RWPE2 (cell line): ENCODE results near the gene COPZ2.

Experiments
- ATAC-seq: fragments of 200-7000 bp; cut with Tn5 transposase; 3 replicates; pipeline ENCODE4 v1.9.1; 2021; ENCODE audit warnings: low read depth
- DNase-seq: peaks from one replicate; pipeline ENCODE4 v3.0.0-alpha.2; 2020; ENCODE audit warnings: low spot score
- H3K27ac ChIP-seq: fragments of 450-650 bp; 2 replicates; pipeline ENCODE4 v1.5.1; 2017; ENCODE audit warnings: mild to moderate bottlenecking; ENCODE audit not compliant: poor library complexity, severe bottlenecking
- H3K27me3 ChIP-seq: fragments of 250-450 bp; sonication (Bioruptor Pico); 2 replicates; pipeline ENCODE4 v1.5.1; 2021; ENCODE audit warnings: mild to moderate bottlenecking, moderate library complexity; ENCODE audit not compliant: insufficient read depth, poor library complexity, severe bottlenecking
- H3K36me3 ChIP-seq: fragments of 250-450 bp; sonication (Bioruptor Pico); 2 replicates; pipeline ENCODE4 v1.5.1; 2020; ENCODE audit warnings: low read depth, mild to moderate bottlenecking, moderate library complexity
- H3K4me1 ChIP-seq: fragments of 250-450 bp; sonication (Bioruptor Pico); 2 replicates; pipeline ENCODE4 v1.5.1; 2021; ENCODE audit warnings: mild to moderate bottlenecking, moderate library complexity; ENCODE audit not compliant: insufficient read depth, poor library complexity, severe bottlenecking
- H3K4me3 ChIP-seq: fragments of 250-450 bp; sonication (Bioruptor Pico); 2 replicates; pipeline ENCODE4 v1.5.1; 2021; ENCODE audit warnings: mild to moderate bottlenecking, moderate library complexity; ENCODE audit not compliant: severe bottlenecking
- H3K9me3 ChIP-seq: fragments of 250-450 bp; sonication (Bioruptor Pico); 2 replicates; pipeline ENCODE4 v1.5.1; 2021; ENCODE audit warnings: mild to moderate bottlenecking, moderate library complexity; ENCODE audit not compliant: severe bottlenecking
- TF ChIP-seq, protein P1 (sequence below): fragments of 450-650 bp; IDR thresholded peaks from one replicate; pipeline ENCODE4 v1.5.1; 2017; ENCODE audit warnings: mild to moderate bottlenecking, moderate library complexity; ENCODE audit not compliant: poor library complexity, severe bottlenecking

The COPZ2 gene

DNA sequence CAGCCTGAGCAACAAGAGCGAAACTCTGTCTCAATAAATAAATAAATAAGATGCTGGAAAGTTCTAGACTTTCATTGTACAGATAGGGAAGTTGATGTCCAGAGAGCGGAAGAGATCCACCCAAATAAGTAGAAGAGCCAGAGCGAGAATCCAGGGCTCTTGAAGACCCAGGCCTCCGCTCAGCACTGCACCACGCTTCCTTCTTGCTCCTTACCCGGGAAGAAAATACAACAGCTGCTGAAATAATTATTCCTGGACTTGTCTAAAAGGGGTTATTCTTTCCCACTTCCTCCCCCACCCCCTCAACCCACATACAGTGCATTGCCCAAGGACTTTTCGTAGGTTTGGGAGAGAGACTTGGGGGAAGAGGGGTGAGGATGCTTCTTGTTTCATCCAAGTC, 40.0 kb downstream of the COPZ2 start:
- no peak for ATAC-seq
- peaks cover 6% of the 10 kb centered on the region for H3K4me1 ChIP-seq

DNA sequence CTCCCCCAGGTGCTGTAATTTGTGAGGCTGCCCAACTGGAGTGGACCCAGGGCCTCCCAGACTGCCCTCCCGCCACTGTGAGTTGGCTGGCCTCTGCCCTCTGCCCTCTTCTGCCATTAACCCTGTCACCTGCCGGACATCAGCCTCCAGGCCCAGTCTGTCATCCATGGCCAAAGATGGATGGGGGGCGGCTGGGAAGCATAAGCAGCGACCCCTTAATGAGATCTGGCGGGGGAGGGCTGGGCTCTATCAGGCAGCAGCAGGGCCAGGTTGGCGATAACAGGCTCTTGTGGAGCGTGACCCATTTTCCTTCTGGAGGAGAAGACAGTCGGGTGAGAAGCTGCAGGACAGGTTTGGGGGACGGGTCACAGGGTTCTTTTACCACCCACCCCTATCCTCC, 41.4 kb downstream of the COPZ2 start:
- H3K36me3 ChIP-seq = no peaks in the 10 kb centered on the region
- no peak overlapping the region for H3K27ac ChIP-seq
- no peaks in the 10 kb centered on the region for H3K4me1 ChIP-seq
- TF ChIP-seq, protein P1, sequence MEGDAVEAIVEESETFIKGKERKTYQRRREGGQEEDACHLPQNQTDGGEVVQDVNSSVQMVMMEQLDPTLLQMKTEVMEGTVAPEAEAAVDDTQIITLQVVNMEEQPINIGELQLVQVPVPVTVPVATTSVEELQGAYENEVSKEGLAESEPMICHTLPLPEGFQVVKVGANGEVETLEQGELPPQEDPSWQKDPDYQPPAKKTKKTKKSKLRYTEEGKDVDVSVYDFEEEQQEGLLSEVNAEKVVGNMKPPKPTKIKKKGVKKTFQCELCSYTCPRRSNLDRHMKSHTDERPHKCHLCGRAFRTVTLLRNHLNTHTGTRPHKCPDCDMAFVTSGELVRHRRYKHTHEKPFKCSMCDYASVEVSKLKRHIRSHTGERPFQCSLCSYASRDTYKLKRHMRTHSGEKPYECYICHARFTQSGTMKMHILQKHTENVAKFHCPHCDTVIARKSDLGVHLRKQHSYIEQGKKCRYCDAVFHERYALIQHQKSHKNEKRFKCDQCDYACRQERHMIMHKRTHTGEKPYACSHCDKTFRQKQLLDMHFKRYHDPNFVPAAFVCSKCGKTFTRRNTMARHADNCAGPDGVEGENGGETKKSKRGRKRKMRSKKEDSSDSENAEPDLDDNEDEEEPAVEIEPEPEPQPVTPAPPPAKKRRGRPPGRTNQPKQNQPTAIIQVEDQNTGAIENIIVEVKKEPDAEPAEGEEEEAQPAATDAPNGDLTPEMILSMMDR = no peak
- H3K4me3 ChIP-seq = no peak overlapping the region
- no peak for ATAC-seq
- no peak for DNase-seq
- H3K9me3 ChIP-seq = no peaks in the 10 kb centered on the region
- no peaks in the 10 kb centered on the region for H3K27me3 ChIP-seq

More for the DNA sequence above, 40.0 kb downstream of the COPZ2 start:
- TF ChIP-seq, protein P1 = no peak
- no peak for DNase-seq
- no peaks in the 10 kb centered on the region for H3K27me3 ChIP-seq
- H3K36me3 ChIP-seq = no peaks in the 10 kb centered on the region
- no peak overlapping the region for H3K27ac ChIP-seq
- H3K4me3 ChIP-seq = no peak overlapping the region
- no peaks in the 10 kb centered on the region for H3K9me3 ChIP-seq

DNA sequence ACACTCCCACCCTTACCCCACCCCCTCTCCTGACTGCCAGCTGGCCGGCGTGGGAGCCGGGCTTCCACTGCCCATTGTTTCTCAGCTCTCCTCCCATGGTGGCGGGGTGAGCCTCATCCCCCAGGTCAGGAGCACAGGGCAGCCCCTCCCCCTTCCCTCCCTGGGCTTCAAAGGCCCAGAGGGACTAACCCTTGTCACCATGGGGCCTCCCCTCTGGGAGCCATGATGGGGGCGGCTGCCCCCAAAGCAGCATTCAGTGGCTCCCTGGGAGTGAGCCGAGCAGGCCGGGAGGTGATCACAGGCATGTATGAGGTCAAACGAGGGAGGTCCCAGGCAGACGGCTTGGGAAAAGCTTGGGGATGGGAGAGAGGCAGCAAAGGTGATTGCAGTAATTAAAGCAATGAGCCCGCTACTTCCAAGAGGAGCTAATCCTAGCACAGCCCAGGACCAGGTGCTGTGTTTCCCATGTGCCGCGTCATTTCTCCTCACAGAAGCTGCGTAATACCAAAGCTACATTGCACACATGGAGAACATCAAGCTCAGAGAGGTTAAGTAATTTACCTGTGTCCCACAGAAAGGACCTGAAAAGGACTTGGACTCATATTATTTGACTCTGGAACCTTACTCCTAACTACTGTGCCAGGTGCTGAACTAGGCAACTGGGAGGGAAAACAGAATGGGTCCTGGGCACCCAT, 42.2 kb downstream of the COPZ2 start:
- TF ChIP-seq, protein P1 = no peak
- DNase-seq (no peak), ATAC-seq (no peak)
- H3K4me1 ChIP-seq = no peaks in the 10 kb centered on the region
- H3K27ac ChIP-seq = no peak overlapping the region
- H3K4me3 ChIP-seq = no peak overlapping the region
- no peaks in the 10 kb centered on the region for H3K27me3 ChIP-seq
- no peaks in the 10 kb centered on the region for H3K9me3 ChIP-seq
- H3K36me3 ChIP-seq = no peaks in the 10 kb centered on the region

DNA sequence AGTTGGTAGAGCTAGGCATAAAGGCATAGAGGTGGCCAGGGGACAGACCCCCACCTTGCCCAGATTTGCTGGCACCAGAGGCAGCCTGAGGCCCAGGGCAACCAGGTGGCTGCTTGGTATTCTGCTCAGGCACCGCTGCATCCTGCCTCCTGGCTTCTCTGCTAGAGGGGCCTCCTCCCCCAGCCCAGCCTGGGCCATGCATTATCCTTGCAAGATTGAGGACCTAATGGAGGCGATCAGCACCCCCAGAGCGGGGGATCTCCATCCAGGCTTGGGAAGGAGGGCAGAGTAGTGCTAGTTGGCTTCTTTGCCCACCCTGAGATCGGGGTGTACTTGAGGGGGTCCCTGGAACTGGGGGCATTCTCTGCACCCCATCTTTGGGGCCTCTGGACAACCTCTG, 42.9 kb downstream of the COPZ2 start:
- DNase-seq (no peak), ATAC-seq (no peak)
- H3K36me3 ChIP-seq = no peaks in the 10 kb centered on the region
- H3K4me1 ChIP-seq = no peaks in the 10 kb centered on the region
- TF ChIP-seq, protein P1 = no peak
- no peak overlapping the region for H3K27ac ChIP-seq
- H3K27me3 ChIP-seq = no peaks in the 10 kb centered on the region
- no peak overlapping the region for H3K4me3 ChIP-seq
- H3K9me3 ChIP-seq = no peaks in the 10 kb centered on the region

DNA sequence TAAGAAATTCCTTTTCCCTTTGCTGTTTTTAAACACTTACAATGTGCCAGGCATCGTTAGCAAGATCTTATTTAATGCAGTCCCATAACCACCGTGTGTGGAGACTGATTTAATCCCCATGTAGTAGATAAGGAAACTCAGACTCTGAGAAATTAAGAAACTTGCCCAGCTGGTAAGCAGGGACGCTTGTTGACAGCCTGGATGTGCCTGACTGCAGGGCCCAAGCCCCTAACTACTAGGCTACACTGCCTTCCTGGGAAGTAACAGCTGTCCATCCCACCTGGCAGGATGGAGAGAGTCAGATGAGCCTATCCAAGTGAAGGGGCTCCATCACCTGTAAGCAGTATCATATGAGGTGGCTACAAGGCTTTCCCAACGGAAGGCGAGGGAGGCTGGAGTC, 43.6 kb downstream of the COPZ2 start:
- no peaks in the 10 kb centered on the region for H3K9me3 ChIP-seq
- DNase-seq (no peak), ATAC-seq (no peak)
- no peaks in the 10 kb centered on the region for H3K4me1 ChIP-seq
- H3K4me3 ChIP-seq = no peak overlapping the region
- H3K27me3 ChIP-seq = no peaks in the 10 kb centered on the region
- TF ChIP-seq, protein P1 = no peak
- no peaks in the 10 kb centered on the region for H3K36me3 ChIP-seq
- H3K27ac ChIP-seq = no peak overlapping the region
